ENCODE results near the gene KRTAP3-3. TPM values are rescaled to one million over a fixed set of nuclear protein-coding genes. Genes with fewer than 3 reads are reported as not detected.
"Not testable (repeated sequence)": the region's sequence is repeated elsewhere in the genome, so short reads cannot be mapped to it uniquely, and the experiment has no call there.

Gene KRTAP3-3
- polyA plus RNA-seq, 1 donor, result not detected

- no peak for DNase-seq (ENCODE audit: low read depth)
Observed at GRCh38 chr17:41004397-41004796, 10.4 kb upstream of the KRTAP3-3 start.

- no peak for DNase-seq (ENCODE audit: low read depth)
Observed at GRCh38 chr17:41003926-41004325, 10.0 kb upstream of the KRTAP3-3 start.

- no peak for DNase-seq (ENCODE audit: low read depth)
Observed at GRCh38 chr17:41002814-41003213, 8.8 kb upstream of the KRTAP3-3 start.

- no peak for DNase-seq (ENCODE audit: low read depth)
Observed at GRCh38 chr17:41001795-41002194, 7.8 kb upstream of the KRTAP3-3 start.

GRCh38 chr17:40999563-40999962, 5.6 kb upstream of the KRTAP3-3 start, which contains the start of gene KRTAP3-2:
KRTAP3-2 (minus strand) TSS chr17:40999906; CDS start chr17:40999853, 53 bp downstream.
- not testable (repeated sequence) for DNase-seq (ENCODE audit: low read depth)

GRCh38 chr17:40997361-40997760, 3.4 kb upstream of the KRTAP3-3 start:
- no peak for DNase-seq (ENCODE audit: low read depth)

- no peak for DNase-seq (ENCODE audit: low read depth)
Observed at GRCh38 chr17:40996829-40997228, 2.9 kb upstream of the KRTAP3-3 start.

- no peak for DNase-seq (ENCODE audit: low read depth)
Observed at GRCh38 chr17:40995116-40995515, 1.2 kb upstream of the KRTAP3-3 start.

GRCh38 chr17:40993084-40993483, 880 bp downstream of the KRTAP3-3 start:
- no peak for DNase-seq (ENCODE audit: low read depth)

GRCh38 chr17:40992666-40993065, 1.3 kb downstream of the KRTAP3-3 start:
- no peak for DNase-seq (ENCODE audit: low read depth)

GRCh38 chr17:40986920-40987319, 7.0 kb downstream of the KRTAP3-3 start:
- DNase-seq (ENCODE audit: low read depth), result no peak

- DNase-seq (ENCODE audit: low read depth), result no peak
Observed at GRCh38 chr17:40984226-40984625, 9.7 kb downstream of the KRTAP3-3 start, which contains the start of gene KRT40. KRT40 (minus strand) TSS chr17:40984326; CDS start chr17:40984273, 53 bp downstream.

GRCh38 chr17:40981115-40981514, 12.8 kb downstream of the KRTAP3-3 start:
- no peak for DNase-seq (ENCODE audit: low read depth)

- DNase-seq (ENCODE audit: low read depth), result peak; percentile 57
Observed at GRCh38 chr17:40980596-40980995, 13.4 kb downstream of the KRTAP3-3 start.

- DNase-seq (ENCODE audit: low read depth), result no peak
Observed at GRCh38 chr17:40980117-40980516, 13.8 kb downstream of the KRTAP3-3 start.

- no peak for DNase-seq (ENCODE audit: low read depth)
Observed at GRCh38 chr17:40978575-40979151, 15.3 kb downstream of the KRTAP3-3 start.

- DNase-seq (ENCODE audit: low read depth), result no peak
Observed at GRCh38 chr17:40975516-40975915, 18.4 kb downstream of the KRTAP3-3 start.

- DNase-seq (ENCODE audit: low read depth), result no peak
Observed at GRCh38 chr17:40974366-40974765, 19.6 kb downstream of the KRTAP3-3 start.

- DNase-seq (ENCODE audit: low read depth), result no peak
Observed at GRCh38 chr17:40967582-40967981, 26.4 kb downstream of the KRTAP3-3 start.

- no peak for DNase-seq (ENCODE audit: low read depth)
Observed at GRCh38 chr17:40966848-40967247, 27.1 kb downstream of the KRTAP3-3 start, which contains the start of gene KRT39. KRT39 (minus strand) TSS chr17:40966948; CDS start chr17:40966856, 92 bp downstream.

- no peak for DNase-seq (ENCODE audit: low read depth)
Observed at GRCh38 chr17:40963838-40964237, 30.1 kb downstream of the KRTAP3-3 start.

- no peak for DNase-seq (ENCODE audit: low read depth)
Observed at GRCh38 chr17:40962059-40962561, 31.9 kb downstream of the KRTAP3-3 start.

GRCh38 chr17:40961591-40961990, 32.4 kb downstream of the KRTAP3-3 start:
- DNase-seq (ENCODE audit: low read depth), result no peak

GRCh38 chr17:40960144-40960543, 33.8 kb downstream of the KRTAP3-3 start:
- no peak for DNase-seq (ENCODE audit: low read depth)
